ENCODE results near the gene NTF4. TPM values are rescaled to one million over a fixed set of nuclear protein-coding genes. Genes with fewer than 3 reads are reported as not detected.

Gene NTF4
- total and polyA plus RNA-seq, 9 donors: 0.13 to 0.46 (median 0.25) TPM; not detected in 5

GRCh38 chr19:49064029-49064629 is 489 bp downstream of the NTF4 start:
- Histone ChIP-seq H3K4me3 (no peak overlapping the region), H3K36me3 (no peaks in the 10 kb centered on the region), H3K4me1 (ENCODE audit: insufficient read depth) (peaks cover 2% of the 10 kb centered on the region), H3K27me3 (no peaks in the 10 kb centered on the region), H3K9me3 (no peaks in the 10 kb centered on the region), H3K27ac (no peak overlapping the region)
- DNase-seq: no peak
- WGBS, 3 donors: 50 to 55% (median 55%) methylated on average over 10 of the region's 10 CpGs
- no peak for TF ChIP-seq POLR2A (IDR thresholded peaks at IDR 0.05)
- no peak for TF ChIP-seq CTCF (IDR thresholded peaks at IDR 0.05)
- TF ChIP-seq EP300 (IDR thresholded peaks at IDR 0.05): no peak
- intact Hi-C loops (cut with DNase I): no loop called here

- no peaks in the 10 kb centered on the region for H3K27me3 ChIP-seq
- H3K36me3 ChIP-seq: no peaks in the 10 kb centered on the region
- peaks cover 4% of the 10 kb centered on the region for H3K4me1 ChIP-seq (ENCODE audit: insufficient read depth)
- no peak overlapping the region for H3K4me3 ChIP-seq
- no peak overlapping the region for H3K27ac ChIP-seq
- no peak for DNase-seq
- intact Hi-C loops (cut with DNase I): no loop called here
- no peaks in the 10 kb centered on the region for H3K9me3 ChIP-seq
- WGBS, 3 donors: 81 to 87% (median 82%) methylated on average over 25 of the region's 25 CpGs
- TF ChIP-seq EP300 (IDR thresholded peaks at IDR 0.05) (no peak), CTCF (IDR thresholded peaks at IDR 0.05) (no peak), POLR2A (IDR thresholded peaks at IDR 0.05) (no peak)
Observed at GRCh38 chr19:49061445-49061844, 3.2 kb downstream of the NTF4 start.

GRCh38 chr19:49061000-49061399 is 3.6 kb downstream of the NTF4 start:
- DNase-seq: no peak
- H3K4me3 ChIP-seq: no peak overlapping the region
- TF ChIP-seq CTCF (IDR thresholded peaks at IDR 0.05) (no peak), POLR2A (IDR thresholded peaks at IDR 0.05) (no peak), EP300 (IDR thresholded peaks at IDR 0.05) (no peak)
- 87 to 100% (median 94%) methylated on average over 2 of the region's 2 CpGs for WGBS, 3 donors
- H3K9me3 ChIP-seq: no peaks in the 10 kb centered on the region
- H3K27me3 ChIP-seq: no peaks in the 10 kb centered on the region
- H3K4me1 ChIP-seq (ENCODE audit: insufficient read depth): peaks cover 4% of the 10 kb centered on the region
- intact Hi-C loops (cut with DNase I): no loop called here
- H3K36me3 ChIP-seq: no peaks in the 10 kb centered on the region
- no peak overlapping the region for H3K27ac ChIP-seq

- intact Hi-C loops (cut with DNase I): no loop called here
- WGBS, 3 donors: 25 to 36% (median 30%) methylated on average over 9 of the region's 9 CpGs
- DNase-seq: no peak
- H3K27me3 ChIP-seq: no peaks in the 10 kb centered on the region
- peaks cover 2% of the 10 kb centered on the region for H3K4me1 ChIP-seq (ENCODE audit: insufficient read depth)
- no peak overlapping the region for H3K4me3 ChIP-seq
- no peaks in the 10 kb centered on the region for H3K36me3 ChIP-seq
- H3K9me3 ChIP-seq: no peaks in the 10 kb centered on the region
- H3K27ac ChIP-seq: no peak overlapping the region
- TF ChIP-seq POLR2A (IDR thresholded peaks at IDR 0.05) (no peak), EP300 (IDR thresholded peaks at IDR 0.05) (no peak), CTCF (IDR thresholded peaks at IDR 0.05) (no peak)
Observed at GRCh38 chr19:49059053-49059452, 5.6 kb downstream of the NTF4 start.

Data from ovary (tissue), 9 donors.